Erythroblast (primary cell): Measurements from ENCODE around the gene ULK4.

Experiments
- GATA1 ChIP-seq: IDR thresholded peaks from 2 replicates; pipeline ENCODE4 v1.6.1; 2011; ENCODE audit warnings: low read depth, mild to moderate bottlenecking, control low read depth, low read length, moderate library complexity
- POLR2A ChIP-seq: IDR thresholded peaks from 2 replicates; pipeline ENCODE4 v1.6.1; 2011; ENCODE audit warnings: mild to moderate bottlenecking, low read length

GRCh38 chr3:41711651-41712050, 250.3 kb downstream of the ULK4 start:
- TF ChIP-seq POLR2A (no peak), GATA1 (no peak)
